Neuronal stem cell (in vitro differentiated cells): ENCODE data around the gene HOXA7.

Source experiments
- DNase-seq: peaks from one replicate; pipeline ENCODE4 v3.0.0-alpha.2; 2013; ENCODE audit warnings: low spot score
- H2AFZ ChIP-seq: one replicate; pipeline ENCODE4 v1.6.1; 2013; ENCODE audit warnings: mild to moderate bottlenecking, low read length, inconsistent platforms
- H2AK5ac ChIP-seq: 2 replicates; pipeline ENCODE4 v1.6.1; 2013; ENCODE audit warnings: low read depth, mild to moderate bottlenecking, inconsistent platforms, low read length, moderate library complexity, mixed read lengths
- H2BK120ac ChIP-seq: 2 replicates; pipeline ENCODE4 v1.6.1; 2013; ENCODE audit warnings: low read depth, mild to moderate bottlenecking, inconsistent platforms, low read length, moderate library complexity, mixed read lengths
- H2BK12ac ChIP-seq: one replicate; pipeline ENCODE4 v1.6.1; 2013; ENCODE audit warnings: low read length, inconsistent platforms
- H2BK15ac ChIP-seq: 2 replicates; pipeline ENCODE4 v1.6.1; 2013; ENCODE audit warnings: mild to moderate bottlenecking, low read length, inconsistent platforms, mixed read lengths
- H2BK5ac ChIP-seq: one replicate; pipeline ENCODE4 v1.6.1; 2013; ENCODE audit warnings: inconsistent platforms, mild to moderate bottlenecking, low read length, moderate library complexity
- H3K14ac ChIP-seq: one replicate; pipeline ENCODE4 v1.6.1; 2013; ENCODE audit warnings: low read length, inconsistent platforms
- H3K18ac ChIP-seq: 2 replicates; pipeline ENCODE4 v1.6.1; 2013; ENCODE audit warnings: low read length, inconsistent platforms
- H3K23ac ChIP-seq: 2 replicates; pipeline ENCODE4 v1.6.1; 2013; ENCODE audit warnings: low read depth, mild to moderate bottlenecking, mixed read lengths, low read length, inconsistent platforms; ENCODE audit not compliant: poor library complexity
- H3K27ac ChIP-seq: replicated peaks from 3 replicates; pipeline ENCODE4 v1.5.1; 2013; ENCODE audit warnings: low read length, inconsistent platforms
- H3K27me3 ChIP-seq, 3 experiments: 2 replicates each; pipeline ENCODE4 v1.6.1; 2013; ENCODE audit warnings: low read length in 3 of 3, mild to moderate bottlenecking in 2 of 3, inconsistent platforms in 1 of 3, low read depth in 1 of 3, mixed read lengths in 1 of 3, moderate library complexity in 1 of 3; ENCODE audit not compliant: control insufficient read depth in 3 of 3, insufficient read depth in 3 of 3
- H3K36me3 ChIP-seq, 2 donors: replicated peaks in 1 of 2; 2 replicates each; pipeline ENCODE4 v1.6.1; 2013; ENCODE audit warnings: low read length in 2 of 2; ENCODE audit not compliant: control insufficient read depth in 2 of 2, insufficient read depth in 2 of 2
- H3K4ac ChIP-seq: 2 replicates; pipeline ENCODE4 v1.6.1; 2013; ENCODE audit warnings: inconsistent platforms, mild to moderate bottlenecking, low read length, moderate library complexity
- H3K4me1 ChIP-seq, 2 donors: 1 replicate in 1 of 2; 2 replicates in 1 of 2; pipeline ENCODE4 v1.6.1; 2013; ENCODE audit warnings: low read length in 2 of 2, low read depth in 1 of 2; ENCODE audit not compliant: control insufficient read depth in 2 of 2, insufficient read depth in 1 of 2
- H3K4me2 ChIP-seq: one replicate; pipeline ENCODE4 v1.6.1; 2013; ENCODE audit warnings: mild to moderate bottlenecking, low read length, inconsistent platforms; ENCODE audit not compliant: insufficient read depth, poor library complexity, severe bottlenecking
- H3K4me3 ChIP-seq, 2 donors: 2 replicates each; pipeline ENCODE4 v1.5.1; 2013; ENCODE audit warnings: low read length in 2 of 2, mild to moderate bottlenecking in 2 of 2, inconsistent platforms in 1 of 2, moderate library complexity in 1 of 2
- H3K79me1 ChIP-seq: one replicate; pipeline ENCODE4 v1.6.1; 2013; ENCODE audit warnings: low read depth, mild to moderate bottlenecking, inconsistent platforms, low read length, moderate library complexity
- H3K9ac ChIP-seq: one replicate; pipeline ENCODE4 v1.6.1; 2013; ENCODE audit warnings: mild to moderate bottlenecking, low read depth, low read length, inconsistent platforms; ENCODE audit not compliant: poor library complexity
- H3K9me3 ChIP-seq, 2 donors: replicated peaks in 1 of 2; 2 replicates each; pipeline versions ENCODE3 to v1.6.1; 2013; ENCODE audit warnings: low read length in 2 of 2, mild to moderate bottlenecking in 2 of 2, inconsistent platforms in 1 of 2, low read depth in 1 of 2, mixed read lengths in 1 of 2, moderate library complexity in 1 of 2; ENCODE audit not compliant: control insufficient read depth in 2 of 2, insufficient read depth in 1 of 2
- H4K8ac ChIP-seq: one replicate; pipeline ENCODE4 v1.6.1; 2013; ENCODE audit warnings: low read depth, mild to moderate bottlenecking, inconsistent platforms, low read length, moderate library complexity
- H4K91ac ChIP-seq: one replicate; pipeline ENCODE4 v1.6.1; 2013; ENCODE audit warnings: low read length, low read depth, mild to moderate bottlenecking, inconsistent platforms; ENCODE audit not compliant: poor library complexity
- WGBS, 2 donors: extraction: QIAGEN DNeasy Blood & Tissue Kit; methylation state at CpG; one replicate each; pipeline ENCODE4 v1.1.7; 2013; ENCODE audit warnings: missing lambda C conversion rate in 2 of 2, mixed read lengths in 1 of 2; ENCODE audit not compliant: insufficient read length in 2 of 2, insufficient replicate concordance in 1 of 2; ENCODE audit errors: extremely low coverage in 2 of 2; 5-methylcytosine and 5-hydroxymethylcytosine counted together

The HOXA7 gene

DNA sequence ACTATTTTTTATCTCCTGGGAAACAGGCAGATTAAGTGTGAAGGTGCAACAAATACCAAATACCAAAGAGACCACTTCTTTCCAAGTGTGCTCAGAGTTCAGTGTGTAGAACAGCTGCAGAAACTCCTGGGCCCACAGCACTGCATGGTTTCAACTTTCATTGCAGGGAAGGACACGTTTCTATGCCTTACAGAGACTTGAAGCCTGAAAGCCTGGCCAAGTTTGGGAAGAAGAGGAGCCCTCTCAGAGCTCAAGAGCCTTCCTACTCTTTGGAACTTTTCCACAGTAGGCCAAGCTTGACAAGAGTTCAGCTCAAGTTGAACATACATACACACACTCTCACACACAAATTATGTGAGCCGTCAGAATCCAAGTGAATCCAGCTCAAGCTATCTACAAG is 28.4 kb downstream of the HOXA7 start:
- WGBS, 2 donors = no CpG with 5 or more reads among the region's 2 CpGs

GRCh38 chr7:27126596-27127327 is 29.7 kb downstream of the HOXA7 start:
- no peak overlapping the region for H3K18ac ChIP-seq
- H3K4ac ChIP-seq = no peak overlapping the region
- no peak overlapping the region for H4K8ac ChIP-seq
- H3K9ac ChIP-seq = no peak overlapping the region
- no peak overlapping the region for H2AFZ ChIP-seq
- no peak overlapping the region for H3K23ac ChIP-seq
- H3K36me3 ChIP-seq = no peaks in the 10 kb centered on the region
- no peak overlapping the region for H2AK5ac ChIP-seq
- H3K27me3 ChIP-seq = peaks cover 52 to 100% (median 99%) of the 10 kb centered on the region in 3 experiments
- no peak overlapping the region for H2BK15ac ChIP-seq
- H2BK120ac ChIP-seq = no peak overlapping the region
- no peak for DNase-seq
- H3K9me3 ChIP-seq = peaks cover 0 to 12% of the 10 kb centered on the region in 2 donors
- H3K79me1 ChIP-seq = no peaks in the 10 kb centered on the region
- no peak overlapping the region for H3K14ac ChIP-seq
- WGBS, 2 donors = no CpG with 5 or more reads among the region's 3 CpGs
- H3K4me3 ChIP-seq = no peak overlapping the region
- no peak overlapping the region for H4K91ac ChIP-seq
- H2BK5ac ChIP-seq = no peak overlapping the region
- H2BK12ac ChIP-seq = no peak overlapping the region
- no peak overlapping the region for H3K4me2 ChIP-seq
- peaks cover 0 to 3% of the 10 kb centered on the region in 2 donors for H3K4me1 ChIP-seq
- no peak overlapping the region for H3K27ac ChIP-seq

More for the DNA sequence above, 28.4 kb downstream of the HOXA7 start:
- no peak overlapping the region for H2AK5ac ChIP-seq
- H3K4me3 ChIP-seq = no peak overlapping the region
- H3K23ac ChIP-seq = no peak overlapping the region
- H3K9me3 ChIP-seq = peaks cover 0 to 10% of the 10 kb centered on the region in 2 donors
- H3K14ac ChIP-seq = no peak overlapping the region
- H3K4me1 ChIP-seq = peaks cover 0 to 3% of the 10 kb centered on the region in 2 donors
- H2BK120ac ChIP-seq = no peak overlapping the region
- no peak overlapping the region for H2BK15ac ChIP-seq
- H2AFZ ChIP-seq = no peak overlapping the region
- peaks cover 40 to 100% (median 95%) of the 10 kb centered on the region in 3 experiments for H3K27me3 ChIP-seq
- DNase-seq = no peak
- no peak overlapping the region for H4K91ac ChIP-seq
- no peak overlapping the region for H4K8ac ChIP-seq
- no peak overlapping the region for H3K4me2 ChIP-seq
- no peak overlapping the region for H2BK12ac ChIP-seq
- no peak overlapping the region for H3K4ac ChIP-seq
- no peaks in the 10 kb centered on the region for H3K79me1 ChIP-seq
- H3K27ac ChIP-seq = no peak overlapping the region
- no peak overlapping the region for H3K9ac ChIP-seq
- no peak overlapping the region for H3K18ac ChIP-seq
- H3K36me3 ChIP-seq = no peaks in the 10 kb centered on the region
- no peak overlapping the region for H2BK5ac ChIP-seq

GRCh38 chr7:27125986-27126394 is 30.5 kb downstream of the HOXA7 start:
- Histone ChIP-seq H3K14ac (no peak overlapping the region), H3K27ac (no peak overlapping the region), H3K4me1 (peaks cover 0 to under 1% of the 10 kb centered on the region in 2 donors), H3K27me3 (peaks cover 45 to 100% (median 96%) of the 10 kb centered on the region in 3 experiments), H2BK12ac (no peak overlapping the region), H3K18ac (no peak overlapping the region), H2BK5ac (no peak overlapping the region), H3K36me3 (no peaks in the 10 kb centered on the region), H2AK5ac (no peak overlapping the region), H3K23ac (no peak overlapping the region), H4K91ac (no peak overlapping the region), H3K9me3 (peaks cover 0 to 9% of the 10 kb centered on the region in 2 donors), H2BK15ac (no peak overlapping the region), H3K4me3 (no peak overlapping the region), H3K4ac (no peak overlapping the region), H2BK120ac (no peak overlapping the region), H3K4me2 (no peak overlapping the region), H2AFZ (no peak overlapping the region), H3K79me1 (no peaks in the 10 kb centered on the region), H3K9ac (no peak overlapping the region), H4K8ac (no peak overlapping the region)
- DNase-seq = no peak
- WGBS, 2 donors = no CpG with 5 or more reads among the region's 5 CpGs

DNA sequence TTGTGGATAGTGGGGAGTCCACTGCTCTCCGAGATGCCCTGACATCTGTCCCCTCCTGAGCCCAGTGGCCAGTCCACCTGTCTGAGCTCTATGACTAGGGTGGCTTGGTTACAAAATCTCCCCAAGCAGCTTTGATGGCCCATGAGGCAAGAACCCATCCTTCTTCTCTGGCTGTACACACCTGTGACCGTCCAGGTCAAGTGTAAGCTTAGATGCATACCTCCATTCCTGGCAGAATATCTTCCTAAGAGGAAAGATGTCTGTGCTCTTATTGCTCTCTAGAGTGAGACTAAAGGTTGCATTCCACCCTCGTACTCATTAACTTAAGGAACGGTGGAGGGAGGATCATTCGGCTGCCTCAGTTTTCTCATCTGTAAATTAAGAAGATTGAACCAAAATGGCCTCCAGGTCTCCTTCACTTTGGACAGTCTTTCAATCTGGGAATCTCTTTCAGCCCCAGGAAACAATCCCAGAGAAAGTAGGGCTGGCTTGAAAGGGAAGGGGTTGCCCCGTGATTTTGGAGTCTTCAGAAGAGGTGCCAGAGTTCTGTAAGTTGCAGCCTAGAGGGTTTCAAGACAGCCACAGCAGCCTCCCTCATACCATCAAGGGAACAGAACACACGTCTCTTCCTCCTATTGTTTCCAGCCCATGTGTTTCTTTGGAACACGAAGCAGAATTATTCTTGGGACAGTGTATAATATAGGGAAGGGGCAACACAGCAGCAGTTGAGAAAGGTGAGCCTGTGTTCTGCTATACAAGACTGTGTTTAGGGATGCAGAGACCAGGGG is 31.4 kb downstream of the HOXA7 start:
- Histone ChIP-seq H3K14ac (no peak overlapping the region), H3K18ac (no peak overlapping the region), H3K36me3 (no peaks in the 10 kb centered on the region), H4K8ac (no peak overlapping the region), H2BK12ac (no peak overlapping the region), H2AFZ (no peak overlapping the region), H2BK5ac (no peak overlapping the region), H3K23ac (no peak overlapping the region), H2BK15ac (no peak overlapping the region), H3K4me3 (no peak overlapping the region), H3K27me3 (peaks cover 46 to 99% (median 96%) of the 10 kb centered on the region in 3 experiments), H2BK120ac (no peak overlapping the region), H3K79me1 (no peaks in the 10 kb centered on the region), H3K4ac (no peak overlapping the region), H4K91ac (no peak overlapping the region), H3K4me1 (no peaks in the 10 kb centered on the region), H3K9me3 (peaks cover 0 to 8% of the 10 kb centered on the region in 2 donors), H2AK5ac (no peak overlapping the region), H3K4me2 (no peak overlapping the region), H3K9ac (no peak overlapping the region), H3K27ac (no peak overlapping the region)
- no peak for DNase-seq
- WGBS, 2 donors = no CpG with 5 or more reads among the region's 8 CpGs
